Measurements from ENCODE around the gene IGSF3. TPM values are rescaled to one million over a fixed set of nuclear protein-coding genes. Genes with fewer than 3 reads are reported as not detected.

Gene IGSF3
- total and polyA plus RNA-seq, 9 donors, result 0.38 to 2.1 (median 1.0) TPM

DNA sequence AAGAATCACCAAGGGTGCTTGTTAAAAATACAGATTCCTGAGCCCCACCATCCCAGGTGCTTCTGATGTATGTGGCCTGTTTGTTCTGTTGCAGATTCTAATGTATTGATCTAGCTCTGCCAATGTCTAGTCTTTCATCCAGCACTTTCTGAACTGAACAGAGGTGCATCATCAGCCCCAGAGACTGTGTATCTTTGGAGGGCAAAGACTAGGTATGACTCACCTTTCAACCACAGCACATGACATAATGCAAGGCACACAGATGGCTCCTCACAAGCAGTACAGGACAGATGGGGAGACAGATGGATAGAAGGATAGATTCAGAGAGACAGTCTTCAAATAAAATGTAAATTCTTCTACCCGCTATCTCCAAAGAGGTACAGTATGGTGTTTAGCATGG, 129.0 kb downstream of the IGSF3 start:
- H3K9me3 ChIP-seq, result no peaks in the 10 kb centered on the region
- H3K27me3 ChIP-seq, result no peaks in the 10 kb centered on the region
- H3K4me1 ChIP-seq (ENCODE audit: insufficient read depth), result no peaks in the 10 kb centered on the region
- no peak overlapping the region for H3K27ac ChIP-seq
- intact Hi-C loops (cut with DNase I), result no loop called here
- TF ChIP-seq EP300 (IDR thresholded peaks at IDR 0.05) (no peak), POLR2A (IDR thresholded peaks at IDR 0.05) (no peak)
- TF ChIP-seq, protein P1, sequence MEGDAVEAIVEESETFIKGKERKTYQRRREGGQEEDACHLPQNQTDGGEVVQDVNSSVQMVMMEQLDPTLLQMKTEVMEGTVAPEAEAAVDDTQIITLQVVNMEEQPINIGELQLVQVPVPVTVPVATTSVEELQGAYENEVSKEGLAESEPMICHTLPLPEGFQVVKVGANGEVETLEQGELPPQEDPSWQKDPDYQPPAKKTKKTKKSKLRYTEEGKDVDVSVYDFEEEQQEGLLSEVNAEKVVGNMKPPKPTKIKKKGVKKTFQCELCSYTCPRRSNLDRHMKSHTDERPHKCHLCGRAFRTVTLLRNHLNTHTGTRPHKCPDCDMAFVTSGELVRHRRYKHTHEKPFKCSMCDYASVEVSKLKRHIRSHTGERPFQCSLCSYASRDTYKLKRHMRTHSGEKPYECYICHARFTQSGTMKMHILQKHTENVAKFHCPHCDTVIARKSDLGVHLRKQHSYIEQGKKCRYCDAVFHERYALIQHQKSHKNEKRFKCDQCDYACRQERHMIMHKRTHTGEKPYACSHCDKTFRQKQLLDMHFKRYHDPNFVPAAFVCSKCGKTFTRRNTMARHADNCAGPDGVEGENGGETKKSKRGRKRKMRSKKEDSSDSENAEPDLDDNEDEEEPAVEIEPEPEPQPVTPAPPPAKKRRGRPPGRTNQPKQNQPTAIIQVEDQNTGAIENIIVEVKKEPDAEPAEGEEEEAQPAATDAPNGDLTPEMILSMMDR (IDR thresholded peaks at IDR 0.05), result no peak
- WGBS, 3 donors, result 100% methylated on average over 1 of the region's 1 CpG
- no peak overlapping the region for H3K4me3 ChIP-seq
- no peaks in the 10 kb centered on the region for H3K36me3 ChIP-seq
- no peak for DNase-seq

DNA sequence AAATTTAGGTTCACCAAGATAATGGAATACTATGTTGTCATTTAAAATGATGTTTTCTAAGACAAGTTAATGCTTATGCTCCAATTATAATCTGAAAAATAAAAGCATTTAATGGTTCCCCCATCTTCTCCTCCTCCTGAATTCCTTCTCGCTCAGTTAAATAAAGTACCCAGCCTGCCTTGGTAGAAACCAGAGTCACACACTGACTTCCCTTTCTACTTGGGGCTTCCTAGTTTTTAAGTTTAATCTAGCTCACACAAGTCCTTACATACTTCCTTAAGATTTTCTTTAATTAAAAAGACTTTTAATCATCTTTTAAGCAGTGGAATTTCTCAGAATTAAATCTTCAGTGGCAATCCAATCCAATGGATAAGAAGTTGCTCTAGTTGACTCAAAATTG, 129.6 kb downstream of the IGSF3 start:
- Histone ChIP-seq H3K27ac (no peak overlapping the region), H3K36me3 (no peaks in the 10 kb centered on the region), H3K27me3 (no peaks in the 10 kb centered on the region), H3K9me3 (no peaks in the 10 kb centered on the region), H3K4me3 (no peak overlapping the region), H3K4me1 (ENCODE audit: insufficient read depth) (no peaks in the 10 kb centered on the region)
- TF ChIP-seq EP300 (IDR thresholded peaks at IDR 0.05) (no peak), POLR2A (IDR thresholded peaks at IDR 0.05) (no peak)
- TF ChIP-seq, protein P1 (IDR thresholded peaks at IDR 0.05), result no peak
- intact Hi-C loops (cut with DNase I), result no loop called here
- DNase-seq, result no peak
- 89 to 97% (median 96%) methylated on average over 1 of the region's 1 CpG for WGBS, 3 donors

DNA sequence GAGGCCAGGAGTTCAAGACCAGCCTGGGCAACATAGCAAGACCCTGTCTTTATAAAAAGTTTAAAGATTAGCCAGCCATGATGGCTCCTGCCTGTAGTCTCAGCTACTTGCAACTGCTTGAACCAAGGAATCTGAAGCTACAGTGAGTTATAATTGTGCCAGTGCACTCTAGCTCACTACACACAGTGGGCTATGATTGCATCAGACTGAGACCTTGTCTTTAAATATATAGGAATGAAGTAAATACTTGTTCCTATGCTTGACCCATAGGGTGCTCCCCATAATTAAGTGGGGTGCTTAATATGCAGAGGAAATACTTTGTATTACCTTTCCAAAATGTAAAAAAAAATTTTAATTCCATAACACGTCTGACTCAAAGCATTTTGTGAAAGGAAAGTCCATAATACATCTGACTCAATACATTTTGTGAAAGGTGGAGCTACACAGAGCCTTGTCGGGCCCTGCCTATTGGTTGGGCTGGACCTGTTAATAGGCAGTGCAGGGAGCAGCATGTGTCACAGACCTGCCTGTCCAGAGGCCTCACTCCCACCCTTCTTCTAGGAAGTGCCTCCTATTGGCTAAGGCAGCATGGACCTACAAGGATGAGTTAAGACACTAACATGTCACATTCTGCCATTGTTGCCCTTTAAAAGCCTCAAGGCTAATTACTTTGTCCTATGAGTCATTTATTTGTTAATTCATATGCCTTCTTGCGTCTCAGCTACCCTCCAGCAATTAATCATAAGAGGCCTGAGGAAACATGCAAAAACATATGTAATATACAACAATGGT, 130.3 kb downstream of the IGSF3 start:
- intact Hi-C loops (cut with DNase I), result no loop called here
- H3K27me3 ChIP-seq, result no peaks in the 10 kb centered on the region
- H3K36me3 ChIP-seq, result no peaks in the 10 kb centered on the region
- H3K27ac ChIP-seq, result no peak overlapping the region
- H3K4me1 ChIP-seq (ENCODE audit: insufficient read depth), result no peaks in the 10 kb centered on the region
- WGBS, 3 donors, result 77 to 82% (median 79%) methylated on average over 3 of the region's 3 CpGs
- TF ChIP-seq POLR2A (IDR thresholded peaks at IDR 0.05), result no peak
- TF ChIP-seq EP300 (IDR thresholded peaks at IDR 0.05), result no peak
- TF ChIP-seq, protein P1 (IDR thresholded peaks at IDR 0.05), result no peak
- no peak for DNase-seq
- no peaks in the 10 kb centered on the region for H3K9me3 ChIP-seq
- no peak overlapping the region for H3K4me3 ChIP-seq

DNA sequence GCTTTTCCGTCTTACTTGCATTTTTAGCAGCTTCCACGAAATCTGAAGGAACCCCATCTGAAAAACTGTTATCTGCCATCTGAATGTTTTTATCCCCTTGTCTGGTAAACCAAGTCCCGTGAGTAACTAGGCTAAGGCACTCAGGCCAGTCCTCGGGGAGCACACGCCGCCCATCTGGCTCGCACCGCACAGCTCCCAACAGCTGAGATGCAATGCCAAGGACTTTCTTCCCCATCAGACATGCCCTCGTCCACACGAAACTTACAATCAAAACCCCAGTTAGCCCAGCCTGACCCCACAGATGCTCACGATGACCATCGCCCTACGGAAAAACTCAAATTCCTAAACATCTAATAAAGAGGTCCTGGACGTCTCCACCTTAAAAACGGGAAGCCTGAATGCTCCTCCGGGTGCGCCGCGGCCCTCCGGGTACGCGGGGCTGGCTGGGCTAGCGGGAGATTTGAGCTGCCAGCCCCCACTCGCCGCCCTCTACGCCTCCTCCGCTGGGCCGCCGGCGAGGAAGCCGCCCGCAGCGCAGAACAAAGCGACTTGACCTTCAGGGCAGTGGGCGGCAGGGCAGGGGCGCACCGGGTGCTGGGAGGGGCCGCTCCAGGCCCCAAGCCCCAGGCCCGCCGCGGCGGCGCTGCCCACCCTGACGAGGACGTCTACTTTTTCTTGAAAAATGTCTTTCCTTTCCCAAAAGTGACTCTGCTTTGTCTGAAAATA, 133.4 kb downstream of the IGSF3 start:
- WGBS, 3 donors, result 39 to 67% (median 52%) methylated on average over 45 of the region's 45 CpGs
- TF ChIP-seq, protein P1 (IDR thresholded peaks at IDR 0.05), result no peak
- no peak for TF ChIP-seq POLR2A (IDR thresholded peaks at IDR 0.05)
- no peak for TF ChIP-seq EP300 (IDR thresholded peaks at IDR 0.05)
- Histone ChIP-seq H3K4me3 (no peak overlapping the region), H3K27ac (no peak overlapping the region), H3K4me1 (ENCODE audit: insufficient read depth) (no peaks in the 10 kb centered on the region), H3K27me3 (no peaks in the 10 kb centered on the region), H3K9me3 (no peaks in the 10 kb centered on the region), H3K36me3 (no peaks in the 10 kb centered on the region)
- intact Hi-C loops (cut with DNase I), result no loop called here
- no peak for DNase-seq
